Left lung (tissue), 10 donors: ENCODE results near the gene ANKRD49. TPM values are rescaled to one million over a fixed set of nuclear protein-coding genes. Genes with fewer than 3 reads are reported as not detected.

Experiments used
- ATAC-seq: fragments of 200-7000 bp; cut with Tn5 transposase; one replicate; pipeline ENCODE4 v1.9.1; 2020; ENCODE audit warnings: moderate library complexity
- DNase-seq, 4 donors: peaks; one replicate each; pipeline ENCODE4 v3.0.0-alpha.2; 2013 to 2020
- H3K27ac ChIP-seq, 2 donors: fragments of 200-600 bp; sonication (generic) in 1 of 2; one replicate each; pipeline versions ENCODE4 v1.5.0 to v1.8.0; 2020 to 2021
- H3K27me3 ChIP-seq, 2 donors: fragments of 200-600 bp; sonication (generic) in 1 of 2; one replicate each; pipeline versions ENCODE4 v1.5.0 to v1.8.0; 2020 to 2021
- H3K36me3 ChIP-seq, 2 donors: fragments of 200-600 bp; sonication (generic) in 1 of 2; one replicate each; pipeline versions ENCODE4 v1.5.0 to v1.8.0; 2020 to 2021
- H3K4me1 ChIP-seq, 2 donors: fragments of 200-600 bp; one replicate each; pipeline ENCODE4 v1.8.0; 2021
- H3K4me3 ChIP-seq, 2 donors: fragments of 200-600 bp; sonication (generic) in 1 of 2; one replicate each; pipeline versions ENCODE4 v1.5.0 to v1.8.0; 2020 to 2021; ENCODE audit warnings: mild to moderate bottlenecking in 1 of 2
- H3K9me3 ChIP-seq, 2 donors: fragments of 200-600 bp; sonication (generic) in 1 of 2; one replicate each; pipeline versions ENCODE4 v1.5.0 to v1.8.0; 2020 to 2021
- intact Hi-C, 2 donors: fragments of 100-400 bp; cut with DNase I; formaldehyde crosslinking; loops; one replicate each; pipeline versions ENCODE4 v1.11.2 to v1.14.2; 2022
- polyA plus RNA-seq, 6 donors: library from polyadenylated mRNA; unstranded; fragments of 120-200 nt; gene quantifications; one replicate each; pipeline ENCODE4 v1.2.1, GENCODE V29; 2013; ENCODE audit not compliant: insufficient read length in 6 of 6
- total RNA-seq, 2 donors: library from RNA; stranded (reverse); fragmentation: NEBNext Ultra II Directional; extraction: Animal tissue kit (Norgen Biotek cat#: 25700); gene quantifications; one replicate each; pipeline ENCODE4 v1.2.1, GENCODE V29; 2021
- TF ChIP-seq, protein P1 (sequence below), 2 donors: fragments of 200-600 bp; sonication (generic) in 1 of 2; IDR thresholded peaks; one replicate each; pipeline versions ENCODE4 v1.5.0 to v1.8.0; 2021; ENCODE audit warnings: antibody characterized with exemption in 2 of 2
- donor health status: DM: no; HTN: yes; CAD: no.
- donor health status: DM: no; HTN: no; CAD: no.

The ANKRD49 gene
- total and polyA plus RNA-seq, 8 donors = 9.8 to 30.5 (median 24.7) TPM

GRCh38 chr11:94457118-94458029 lies 36.4 kb upstream of the ANKRD49 start:
- Histone ChIP-seq H3K9me3 (no peaks in the 10 kb centered on the region), H3K27me3 (no peaks in the 10 kb centered on the region), H3K36me3 (peaks cover 0 to 39% of the 10 kb centered on the region in 2 donors), H3K4me3 (no peak overlapping the region), H3K27ac (no peak overlapping the region), H3K4me1 (no peaks in the 10 kb centered on the region)
- intact Hi-C loops = no loop called here
- ATAC-seq (no peak), DNase-seq (no peak)
- TF ChIP-seq, protein P1, sequence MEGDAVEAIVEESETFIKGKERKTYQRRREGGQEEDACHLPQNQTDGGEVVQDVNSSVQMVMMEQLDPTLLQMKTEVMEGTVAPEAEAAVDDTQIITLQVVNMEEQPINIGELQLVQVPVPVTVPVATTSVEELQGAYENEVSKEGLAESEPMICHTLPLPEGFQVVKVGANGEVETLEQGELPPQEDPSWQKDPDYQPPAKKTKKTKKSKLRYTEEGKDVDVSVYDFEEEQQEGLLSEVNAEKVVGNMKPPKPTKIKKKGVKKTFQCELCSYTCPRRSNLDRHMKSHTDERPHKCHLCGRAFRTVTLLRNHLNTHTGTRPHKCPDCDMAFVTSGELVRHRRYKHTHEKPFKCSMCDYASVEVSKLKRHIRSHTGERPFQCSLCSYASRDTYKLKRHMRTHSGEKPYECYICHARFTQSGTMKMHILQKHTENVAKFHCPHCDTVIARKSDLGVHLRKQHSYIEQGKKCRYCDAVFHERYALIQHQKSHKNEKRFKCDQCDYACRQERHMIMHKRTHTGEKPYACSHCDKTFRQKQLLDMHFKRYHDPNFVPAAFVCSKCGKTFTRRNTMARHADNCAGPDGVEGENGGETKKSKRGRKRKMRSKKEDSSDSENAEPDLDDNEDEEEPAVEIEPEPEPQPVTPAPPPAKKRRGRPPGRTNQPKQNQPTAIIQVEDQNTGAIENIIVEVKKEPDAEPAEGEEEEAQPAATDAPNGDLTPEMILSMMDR (IDR thresholded peaks at IDR 0.05) = no peak

DNA sequence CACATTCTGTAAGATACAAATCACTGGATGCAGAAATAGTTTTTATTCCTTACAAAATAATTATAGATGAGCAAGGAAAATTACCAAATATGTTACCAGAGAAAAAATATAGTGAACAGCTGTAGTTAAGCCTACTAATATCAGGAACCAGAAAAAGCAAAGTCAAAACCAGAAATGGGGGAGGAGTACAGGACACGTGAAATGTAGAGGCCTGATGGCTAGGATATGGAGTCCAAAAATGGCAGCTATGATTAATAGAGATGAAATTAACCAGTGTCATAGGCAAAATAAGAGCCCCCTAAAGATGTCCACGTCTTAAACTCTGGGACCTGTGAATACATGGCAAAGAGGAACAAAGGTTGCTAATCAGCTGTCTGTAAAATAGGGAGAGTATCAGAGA lies 34.2 kb upstream of the ANKRD49 start:
- no peak overlapping the region for H3K27ac ChIP-seq
- H3K4me3 ChIP-seq = no peak overlapping the region
- no peak for DNase-seq
- H3K36me3 ChIP-seq = peaks cover 0 to 35% of the 10 kb centered on the region in 2 donors
- H3K9me3 ChIP-seq = no peaks in the 10 kb centered on the region
- TF ChIP-seq, protein P1 (IDR thresholded peaks at IDR 0.05) = no peak
- no peak for ATAC-seq
- intact Hi-C loops = no loop called here
- H3K4me1 ChIP-seq = no peaks in the 10 kb centered on the region
- no peaks in the 10 kb centered on the region for H3K27me3 ChIP-seq

DNA sequence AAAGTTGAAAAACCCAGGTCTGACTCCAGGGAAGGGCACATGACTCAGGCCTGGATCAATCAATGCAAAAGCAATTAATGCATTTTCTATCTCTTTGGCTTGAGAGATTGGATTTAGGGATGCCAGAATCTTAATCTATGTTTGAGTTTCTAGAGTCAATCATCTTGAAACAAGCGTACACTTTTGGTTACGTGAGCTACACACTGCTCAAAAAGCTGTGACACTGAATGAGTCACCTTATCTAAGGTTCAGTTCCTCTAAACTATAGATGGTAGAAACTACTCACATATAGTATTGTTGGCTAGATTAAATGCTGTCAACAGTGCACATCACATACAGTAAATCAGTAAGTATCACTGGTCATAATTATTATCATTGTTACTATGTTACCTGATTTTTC lies 24.4 kb upstream of the ANKRD49 start:
- TF ChIP-seq, protein P1 (IDR thresholded peaks at IDR 0.05) = no peak
- H3K9me3 ChIP-seq = no peaks in the 10 kb centered on the region
- H3K4me1 ChIP-seq = peaks cover 0 to 5% of the 10 kb centered on the region in 2 donors
- no peak for ATAC-seq
- H3K36me3 ChIP-seq = peaks cover 0 to 56% of the 10 kb centered on the region in 2 donors
- H3K4me3 ChIP-seq = no peak overlapping the region
- H3K27me3 ChIP-seq = no peaks in the 10 kb centered on the region
- intact Hi-C loops = no loop called here
- no peak for DNase-seq
- no peak overlapping the region for H3K27ac ChIP-seq

GRCh38 chr11:94472916-94473799 lies 20.6 kb upstream of the ANKRD49 start:
- H3K4me1 ChIP-seq = peaks cover 0 to 8% of the 10 kb centered on the region in 2 donors
- ATAC-seq (no peak), DNase-seq (no peak)
- no peak overlapping the region for H3K4me3 ChIP-seq
- intact Hi-C loops = no loop called here
- H3K27ac ChIP-seq = no peak overlapping the region
- H3K27me3 ChIP-seq = no peaks in the 10 kb centered on the region
- TF ChIP-seq, protein P1 (IDR thresholded peaks at IDR 0.05) = no peak
- peaks cover 0 to 38% of the 10 kb centered on the region in 2 donors for H3K36me3 ChIP-seq
- H3K9me3 ChIP-seq = no peaks in the 10 kb centered on the region

DNA sequence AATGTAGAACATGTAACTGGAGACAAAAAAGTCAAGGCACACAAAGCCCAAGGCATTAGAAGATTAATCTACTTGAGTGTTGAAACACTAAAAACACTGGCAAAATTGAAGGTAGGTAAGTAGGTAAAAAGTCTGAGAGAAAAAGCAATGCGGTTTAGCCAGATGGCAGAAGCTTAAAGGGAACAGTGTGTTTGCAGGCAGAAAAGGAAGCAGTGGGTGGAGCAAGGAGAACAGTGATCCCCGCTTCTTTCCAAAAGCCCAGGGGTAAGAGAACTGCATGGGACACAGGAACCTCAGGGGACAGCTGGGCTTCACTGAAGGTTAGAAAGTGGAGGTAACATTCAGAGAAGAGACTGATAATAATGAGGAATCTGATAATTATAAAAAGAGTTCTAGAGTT lies 16.2 kb upstream of the ANKRD49 start:
- intact Hi-C loops = no loop called here
- no peaks in the 10 kb centered on the region for H3K9me3 ChIP-seq
- peaks cover 0 to 8% of the 10 kb centered on the region in 2 donors for H3K4me1 ChIP-seq
- H3K4me3 ChIP-seq = no peak overlapping the region
- ATAC-seq = no peak
- no peak for DNase-seq
- H3K36me3 ChIP-seq = peaks cover 0 to 42% of the 10 kb centered on the region in 2 donors
- H3K27ac ChIP-seq = no peak overlapping the region
- H3K27me3 ChIP-seq = no peaks in the 10 kb centered on the region
- TF ChIP-seq, protein P1 (IDR thresholded peaks at IDR 0.05) = no peak
